Kidney (tissue), 14 donors: ENCODE data around the gene C7orf57. TPM values are rescaled to one million over a fixed set of nuclear protein-coding genes. Genes with fewer than 3 reads are reported as not detected.

Experiments
- DNase-seq, 5 donors: peaks; one replicate each; pipeline ENCODE4 v3.0.0-alpha.2; 2013 to 2020
- FAIRE-seq: peaks from 2 replicates; lab custom pipeline; 2012; peaks lifted over from hg19 to GRCh38; lab: Jason Lieb, UNC
- H3K27ac ChIP-seq, 2 donors: one replicate each; pipeline ENCODE4 v1.7.0; 2013; ENCODE audit warnings: low read depth in 2 of 2, low read length in 2 of 2, inconsistent platforms in 1 of 2
- H3K27me3 ChIP-seq: one replicate; pipeline ENCODE4 v1.7.1; 2013; ENCODE audit warnings: low read length, inconsistent platforms; ENCODE audit not compliant: control insufficient read depth, insufficient read depth
- H3K36me3 ChIP-seq, 3 donors: one replicate each; pipeline versions ENCODE4 v1.7.0 to v1.7.1; 2013; ENCODE audit warnings: low read length in 3 of 3, control low read depth in 1 of 3, inconsistent platforms in 1 of 3; ENCODE audit not compliant: insufficient read depth in 3 of 3, control insufficient read depth in 2 of 3
- H3K4me1 ChIP-seq, 3 donors: one replicate each; pipeline versions ENCODE4 v1.7.0 to v1.7.1; 2013; ENCODE audit warnings: low read length in 3 of 3, inconsistent platforms in 1 of 3, low read depth in 1 of 3; ENCODE audit not compliant: control insufficient read depth in 2 of 3, insufficient read depth in 2 of 3
- H3K4me3 ChIP-seq, 3 donors: one replicate each; pipeline versions ENCODE4 v1.7.0 to v1.8.1; 2013; ENCODE audit warnings: low read length in 3 of 3, control low read depth in 1 of 3, inconsistent platforms in 1 of 3
- H3K9ac ChIP-seq, 3 donors: one replicate each; pipeline versions ENCODE4 v1.7.0 to v1.7.1; 2013; ENCODE audit warnings: low read length in 3 of 3, control low read depth in 1 of 3, inconsistent platforms in 1 of 3
- H3K9me3 ChIP-seq, 3 donors: one replicate each; pipeline versions ENCODE4 v1.7.0 to v1.7.1; 2013; ENCODE audit warnings: low read length in 3 of 3, control low read depth in 1 of 3, inconsistent platforms in 1 of 3; ENCODE audit not compliant: control insufficient read depth in 2 of 3, insufficient read depth in 1 of 3
- CTCF ChIP-seq: IDR thresholded peaks from 3 replicates; pipeline ENCODE4 v1.5.1; 2012; ENCODE audit warnings: mild to moderate bottlenecking, moderate library complexity, borderline replicate concordance; ENCODE audit not compliant: insufficient read depth; ENCODE audit errors: extremely low read depth
- intact Hi-C: fragments of 100-400 bp; cut with DNase I; formaldehyde crosslinking; loops from one replicate; pipeline ENCODE4 v1.11.1; 2022
- polyA plus RNA-seq: library from polyadenylated mRNA; stranded (reverse); fragments of 350-450 nt; fragmentation: Illumina TruSeq; extraction: RNeasy Lipid Tissue Mini Kit (QIAGEN cat#74804); gene quantifications from one replicate; pipeline ENCODE4 v1.2.3, GENCODE V29; 2014; ENCODE audit warnings: low read depth, low replicate concordance; ENCODE audit not compliant: insufficient read depth
- total RNA-seq: library from RNA; stranded (reverse); fragmentation: NEBNext Ultra II Directional; extraction: Animal tissue kit (Norgen Biotek cat#: 25700); gene quantifications from one replicate; pipeline ENCODE4 v1.2.1, GENCODE V29; 2021
- donor health status: control.
- donor health status: control.
- donor health status: control.
- donor health status: control.
- donor health status: control.
- donor health status: DM: yes; HTN: yes; CAD: no.
- donor health status: Normal renal cell carcinoma (clear cell type).

Gene C7orf57
- total and polyA plus RNA-seq, 2 donors from 2014 or later, result 0.63 TPM; not detected in 1

GRCh38 chr7:48085942-48086341 is 50.6 kb downstream of the C7orf57 start:
- TF ChIP-seq CTCF, result no peak
- no peaks in the 10 kb centered on the region for H3K36me3 ChIP-seq
- FAIRE-seq (no peak), DNase-seq (no peak)
- intact Hi-C loops, result no loop called here
- H3K4me3 ChIP-seq, result no peak overlapping the region
- no peaks in the 10 kb centered on the region for H3K9me3 ChIP-seq
- H3K27ac ChIP-seq, result peak overlapping the region in 1 of 2 donors; percentile 17
- H3K4me1 ChIP-seq, result peaks cover 0 to 15% (median 13%) of the 10 kb centered on the region in 3 donors
- H3K27me3 ChIP-seq, result no peaks in the 10 kb centered on the region
- no peak overlapping the region for H3K9ac ChIP-seq

GRCh38 chr7:48087349-48087748 is 52.0 kb downstream of the C7orf57 start:
- H3K4me1 ChIP-seq, result peaks cover 0 to 15% (median 13%) of the 10 kb centered on the region in 3 donors
- intact Hi-C loops, result no loop called here
- H3K9me3 ChIP-seq, result no peaks in the 10 kb centered on the region
- H3K27ac ChIP-seq, result peak overlapping the region; percentile 36 to 38
- TF ChIP-seq CTCF, result no peak
- FAIRE-seq (no peak), DNase-seq (no peak)
- no peak overlapping the region for H3K4me3 ChIP-seq
- no peaks in the 10 kb centered on the region for H3K27me3 ChIP-seq
- H3K36me3 ChIP-seq, result peaks cover 0 to 11% (median 5%) of the 10 kb centered on the region in 3 donors
- H3K9ac ChIP-seq, result no peak overlapping the region

GRCh38 chr7:48088559-48089045 is 53.3 kb downstream of the C7orf57 start:
- no peaks in the 10 kb centered on the region for H3K27me3 ChIP-seq
- TF ChIP-seq CTCF, result no peak
- peak overlapping the region; percentile 30 to 79 (median 52) for H3K4me3 ChIP-seq
- H3K27ac ChIP-seq, result peak overlapping the region; percentile 93 to 97
- peak; percentile 83 to 98 (median 92) for DNase-seq
- H3K36me3 ChIP-seq, result peaks cover 0 to 12% (median 9%) of the 10 kb centered on the region in 3 donors
- H3K9ac ChIP-seq, result peak overlapping the region in 2 of 3 donors; percentile 14 to 77
- H3K4me1 ChIP-seq, result peaks cover 0 to 13% (median 10%) of the 10 kb centered on the region in 3 donors
- FAIRE-seq, result no peak
- H3K9me3 ChIP-seq, result no peaks in the 10 kb centered on the region
- intact Hi-C loops, result no loop called here
